Naive B cell (primary cell): ENCODE data around the gene FKBP10. TPM values are rescaled to one million over a fixed set of nuclear protein-coding genes. Genes with fewer than 3 reads are reported as not detected.
"Not testable (repeated sequence)": the region's sequence is repeated elsewhere in the genome, so short reads cannot be mapped to it uniquely, and the experiment has no call there.

ENCODE experiments used
- ATAC-seq, 2 donors: fragments of 150-1000 bp; cut with Tn5 transposase; 2 replicates each; pipeline ENCODE4 v1.10.0; 2021; ENCODE audit warnings: low read depth in 2 of 2, mild to moderate bottlenecking in 2 of 2, moderate library complexity in 2 of 2
- DNase-seq: peaks from one replicate; pipeline ENCODE4 v3.0.0; 2022
- H3K27ac Mint-ChIP-seq, 6 donors: one replicate each; pipeline ENCODE4 v1.8.0; 2020 to 2022; ENCODE audit warnings: mild to moderate bottlenecking in 6 of 6, mixed read lengths in 6 of 6, moderate library complexity in 5 of 6, inconsistent platforms in 2 of 6
- H3K27me3 Mint-ChIP-seq, 3 donors: one replicate each; pipeline ENCODE4 v1.8.0; 2021 to 2022; ENCODE audit warnings: mixed read lengths in 3 of 3, mild to moderate bottlenecking in 1 of 3
- H3K36me3 Mint-ChIP-seq, 2 donors: one replicate each; pipeline ENCODE4 v1.8.0; 2020 to 2022; ENCODE audit warnings: mixed read lengths in 2 of 2, inconsistent platforms in 1 of 2, mild to moderate bottlenecking in 1 of 2
- H3K4me1 Mint-ChIP-seq, 3 donors: one replicate each; pipeline ENCODE4 v1.8.0; 2020 to 2022; ENCODE audit warnings: mixed read lengths in 3 of 3, inconsistent platforms in 1 of 3, mild to moderate bottlenecking in 1 of 3, moderate library complexity in 1 of 3
- H3K4me3 Mint-ChIP-seq, 8 donors: one replicate each; pipeline ENCODE4 v1.8.0; 2020 to 2022; ENCODE audit warnings: mild to moderate bottlenecking in 8 of 8, mixed read lengths in 8 of 8, moderate library complexity in 8 of 8, inconsistent platforms in 2 of 8
- H3K9me3 Mint-ChIP-seq, 7 donors: one replicate each; pipeline ENCODE4 v1.8.0; 2020 to 2022; ENCODE audit warnings: mixed read lengths in 7 of 7, mild to moderate bottlenecking in 5 of 7, inconsistent platforms in 2 of 7, moderate library complexity in 1 of 7
- polyA plus RNA-seq, 6 donors: library from polyadenylated mRNA; unstranded; fragments of 300-500 nt; fragmentation: Illumina TruSeq; gene quantifications; one replicate each; pipeline ENCODE4 v1.2.3, GENCODE V29; 2021; ENCODE audit warnings: low read depth in 6 of 6

Gene FKBP10
- polyA plus RNA-seq, 6 donors from 2014 or later, result not detected

- H3K27ac Mint-ChIP-seq, result peak overlapping the region in 2 of 6 donors; percentile 28 to 53
- H3K4me1 Mint-ChIP-seq, result peaks cover 11 to 37% (median 19%) of the 10 kb centered on the region in 3 donors
- DNase-seq (no peak), ATAC-seq (no peak)
- no peaks in the 10 kb centered on the region for H3K9me3 Mint-ChIP-seq
- H3K27me3 Mint-ChIP-seq, result no peaks in the 10 kb centered on the region
- H3K4me3 Mint-ChIP-seq, result no peak overlapping the region
- H3K36me3 Mint-ChIP-seq, result peaks cover 3% of the 10 kb centered on the region in 2 donors
Observed at GRCh38 chr17:41773731-41774193, 39.0 kb upstream of the FKBP10 start.

GRCh38 chr17:41775394-41776226, 37.2 kb upstream of the FKBP10 start:
- no peaks in the 10 kb centered on the region for H3K9me3 Mint-ChIP-seq
- ATAC-seq (no peak), DNase-seq (no peak)
- H3K36me3 Mint-ChIP-seq, result peaks cover 0 to 3% of the 10 kb centered on the region in 2 donors
- peak overlapping the region in 1 of 8 donors; percentile 25 for H3K4me3 Mint-ChIP-seq
- H3K4me1 Mint-ChIP-seq, result peaks cover 18 to 48% (median 24%) of the 10 kb centered on the region in 3 donors
- no peaks in the 10 kb centered on the region for H3K27me3 Mint-ChIP-seq
- no peak overlapping the region for H3K27ac Mint-ChIP-seq

GRCh38 chr17:41776262-41776900, 36.4 kb upstream of the FKBP10 start:
- not testable (repeated sequence) for H3K9me3 Mint-ChIP-seq, ATAC-seq, DNase-seq, H3K27me3 Mint-ChIP-seq, H3K36me3 Mint-ChIP-seq
- Mint-ChIP-seq H3K27ac (peak overlapping the region in 1 of 6 donors; percentile 21), H3K4me3 (peak overlapping the region in 2 of 8 donors; percentile 15 to 25), H3K4me1 (peaks cover 16 to 50% (median 23%) of the 10 kb centered on the region in 3 donors)

DNA sequence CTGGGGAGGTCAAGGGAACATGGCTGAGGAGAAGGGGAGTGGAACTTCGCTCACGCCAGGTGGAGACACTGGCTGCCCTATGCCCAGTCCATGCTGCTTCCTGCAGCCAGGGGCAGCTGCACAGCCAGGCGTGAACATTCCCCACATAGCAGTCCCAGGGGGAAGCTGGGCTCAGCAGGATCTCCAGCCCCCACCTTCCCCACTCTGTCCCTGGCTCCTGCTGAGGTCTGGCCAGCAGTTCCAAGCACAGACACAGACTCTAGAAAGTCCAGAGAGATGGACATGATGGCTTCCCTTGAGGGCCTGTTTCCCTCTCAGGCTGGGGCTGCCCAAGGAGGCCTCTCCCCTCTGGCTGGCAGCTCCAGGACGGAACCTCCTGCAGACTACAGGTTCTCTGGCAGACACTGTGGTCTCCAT, 35.6 kb upstream of the FKBP10 start:
- H3K4me3 Mint-ChIP-seq, result no peak overlapping the region
- no peak overlapping the region for H3K27ac Mint-ChIP-seq
- DNase-seq (no peak), ATAC-seq (no peak)
- H3K4me1 Mint-ChIP-seq, result peaks cover 20 to 50% (median 27%) of the 10 kb centered on the region in 3 donors
- peaks cover 0 to 3% of the 10 kb centered on the region in 2 donors for H3K36me3 Mint-ChIP-seq
- no peaks in the 10 kb centered on the region for H3K27me3 Mint-ChIP-seq
- no peaks in the 10 kb centered on the region for H3K9me3 Mint-ChIP-seq

GRCh38 chr17:41777574-41778188, 35.1 kb upstream of the FKBP10 start:
- ATAC-seq (no peak), DNase-seq (no peak)
- no peaks in the 10 kb centered on the region for H3K9me3 Mint-ChIP-seq
- H3K36me3 Mint-ChIP-seq, result peaks cover 0 to 3% of the 10 kb centered on the region in 2 donors
- H3K4me1 Mint-ChIP-seq, result peaks cover 25 to 50% (median 32%) of the 10 kb centered on the region in 3 donors
- H3K27me3 Mint-ChIP-seq, result no peaks in the 10 kb centered on the region
- H3K27ac Mint-ChIP-seq, result no peak overlapping the region
- H3K4me3 Mint-ChIP-seq, result no peak overlapping the region

DNA sequence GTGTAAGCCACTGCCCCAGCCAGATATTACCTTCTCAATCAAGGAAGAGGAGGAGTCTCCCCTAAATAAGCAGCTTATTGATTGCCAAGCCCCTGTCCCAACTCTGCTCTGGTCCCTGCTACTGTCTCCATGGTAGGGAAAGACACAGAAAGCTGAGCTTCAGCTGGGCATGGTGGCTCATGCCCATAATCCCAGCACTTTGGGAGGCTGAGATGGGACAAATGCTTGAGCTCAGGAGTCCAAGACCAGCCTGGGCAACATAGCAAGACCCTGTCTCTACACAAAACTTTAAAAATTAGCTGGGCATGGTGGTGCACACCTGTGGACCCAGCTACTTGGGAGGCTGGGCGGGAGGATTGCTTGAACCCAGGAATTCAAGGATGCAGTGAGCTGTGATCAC, 32.9 kb upstream of the FKBP10 start:
- no peaks in the 10 kb centered on the region for H3K27me3 Mint-ChIP-seq
- peaks cover 33 to 61% (median 48%) of the 10 kb centered on the region in 3 donors for H3K4me1 Mint-ChIP-seq
- DNase-seq, result no peak
- no peaks in the 10 kb centered on the region for H3K9me3 Mint-ChIP-seq
- no peak overlapping the region for H3K27ac Mint-ChIP-seq
- ATAC-seq, result no peak
- H3K36me3 Mint-ChIP-seq, result peaks cover 0 to 3% of the 10 kb centered on the region in 2 donors
- H3K4me3 Mint-ChIP-seq, result peak overlapping the region in 1 of 8 donors; percentile 57

GRCh38 chr17:41781404-41782110, 31.2 kb upstream of the FKBP10 start:
- Mint-ChIP-seq H3K4me1 (peaks cover 31 to 62% (median 55%) of the 10 kb centered on the region in 3 donors), H3K36me3 (no peaks in the 10 kb centered on the region), H3K27ac (peak overlapping the region in 3 of 6 donors; percentile 7 to 17 (median 12))

GRCh38 chr17:41782142-41782541, 30.7 kb upstream of the FKBP10 start:
- ATAC-seq (no peak), DNase-seq (no peak)
- H3K27me3 Mint-ChIP-seq, result no peaks in the 10 kb centered on the region
- peak overlapping the region in 4 of 6 donors; percentile 12 to 79 (median 45) for H3K27ac Mint-ChIP-seq
- no peaks in the 10 kb centered on the region for H3K9me3 Mint-ChIP-seq
- peak overlapping the region in 7 of 8 donors; percentile 18 to 80 (median 63) for H3K4me3 Mint-ChIP-seq
- peaks cover 31 to 62% (median 61%) of the 10 kb centered on the region in 3 donors for H3K4me1 Mint-ChIP-seq
- H3K36me3 Mint-ChIP-seq, result no peaks in the 10 kb centered on the region

More at GRCh38 chr17:41781404-41782110, 31.2 kb upstream of the FKBP10 start:
- no peak for DNase-seq
- ATAC-seq, result no peak
- Mint-ChIP-seq H3K4me3 (peak overlapping the region in 6 of 8 donors; percentile 41 to 80 (median 64)), H3K9me3 (no peaks in the 10 kb centered on the region), H3K27me3 (no peaks in the 10 kb centered on the region)

GRCh38 chr17:41784207-41784744, 28.5 kb upstream of the FKBP10 start:
- Mint-ChIP-seq H3K36me3 (no peaks in the 10 kb centered on the region), H3K4me3 (peak overlapping the region; percentile 72 to 94 (median 88)), H3K9me3 (no peaks in the 10 kb centered on the region), H3K4me1 (peaks cover 27 to 58% (median 57%) of the 10 kb centered on the region in 3 donors), H3K27ac (peak overlapping the region in 4 of 6 donors; percentile 72 to 93 (median 78)), H3K27me3 (no peaks in the 10 kb centered on the region)
- DNase-seq, result no peak
- no peak for ATAC-seq

GRCh38 chr17:41785091-41785858, 27.5 kb upstream of the FKBP10 start:
- ATAC-seq (peak; percentile 7 to 13), DNase-seq (peak; percentile 50)
- H3K27me3 Mint-ChIP-seq, result no peaks in the 10 kb centered on the region
- H3K4me3 Mint-ChIP-seq, result peak overlapping the region; percentile 82 to 94 (median 90)
- no peaks in the 10 kb centered on the region for H3K36me3 Mint-ChIP-seq
- H3K4me1 Mint-ChIP-seq, result peaks cover 27 to 54% (median 54%) of the 10 kb centered on the region in 3 donors
- peak overlapping the region; percentile 72 to 89 (median 85) for H3K27ac Mint-ChIP-seq
- no peaks in the 10 kb centered on the region for H3K9me3 Mint-ChIP-seq

GRCh38 chr17:41785859-41786226, 27.0 kb upstream of the FKBP10 start:
- peak overlapping the region; percentile 82 to 94 (median 90) for H3K4me3 Mint-ChIP-seq
- no peaks in the 10 kb centered on the region for H3K27me3 Mint-ChIP-seq
- peaks cover 23 to 54% (median 50%) of the 10 kb centered on the region in 3 donors for H3K4me1 Mint-ChIP-seq
- ATAC-seq (no peak), DNase-seq (no peak)
- peak overlapping the region in 4 of 6 donors; percentile 41 to 86 (median 78) for H3K27ac Mint-ChIP-seq
- H3K9me3 Mint-ChIP-seq, result no peaks in the 10 kb centered on the region
- no peaks in the 10 kb centered on the region for H3K36me3 Mint-ChIP-seq
